Activated CD4-positive, alpha-beta T cell treated with anti-CD3 and anti-CD28 coated beads, Interleukin-2, amount 50 U/mL, for 48 hours (primary cell): ENCODE data around the gene PAX7.
"Not testable (repeated sequence)": the region's sequence is repeated elsewhere in the genome, so short reads cannot be mapped to it uniquely, and the experiment has no call there.

Source experiments
- DNase-seq, 2 experiments: peaks; one replicate each; pipeline ENCODE4 v3.0.0-alpha.2; 2020

The PAX7 gene

GRCh38 chr1:18667333-18667732 is 36.7 kb downstream of the PAX7 start:
- no peak for DNase-seq

DNA sequence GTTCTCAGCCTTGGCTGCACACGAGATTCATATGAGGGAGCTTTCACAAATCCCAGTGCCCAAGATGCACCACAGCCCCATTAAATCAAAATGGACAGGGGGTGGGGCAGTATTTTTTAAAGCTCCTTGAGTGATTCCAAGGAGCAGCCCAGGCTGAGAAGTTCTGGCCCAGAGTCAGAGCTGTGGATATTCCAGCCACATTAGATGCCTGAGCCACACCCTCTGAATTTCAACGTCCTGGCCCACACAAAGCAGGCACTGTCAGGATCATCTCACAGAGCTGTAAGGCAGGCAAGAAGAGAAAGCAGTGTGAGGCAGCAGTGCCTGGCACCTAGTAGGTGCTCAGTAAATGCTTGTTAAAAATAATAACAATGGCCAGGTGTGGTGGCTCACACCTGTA is 37.4 kb downstream of the PAX7 start:
- DNase-seq, result no peak

- no peak for DNase-seq
These were observed 38.2 kb downstream of the PAX7 start for GRCh38 chr1:18668750-18669404.

DNA sequence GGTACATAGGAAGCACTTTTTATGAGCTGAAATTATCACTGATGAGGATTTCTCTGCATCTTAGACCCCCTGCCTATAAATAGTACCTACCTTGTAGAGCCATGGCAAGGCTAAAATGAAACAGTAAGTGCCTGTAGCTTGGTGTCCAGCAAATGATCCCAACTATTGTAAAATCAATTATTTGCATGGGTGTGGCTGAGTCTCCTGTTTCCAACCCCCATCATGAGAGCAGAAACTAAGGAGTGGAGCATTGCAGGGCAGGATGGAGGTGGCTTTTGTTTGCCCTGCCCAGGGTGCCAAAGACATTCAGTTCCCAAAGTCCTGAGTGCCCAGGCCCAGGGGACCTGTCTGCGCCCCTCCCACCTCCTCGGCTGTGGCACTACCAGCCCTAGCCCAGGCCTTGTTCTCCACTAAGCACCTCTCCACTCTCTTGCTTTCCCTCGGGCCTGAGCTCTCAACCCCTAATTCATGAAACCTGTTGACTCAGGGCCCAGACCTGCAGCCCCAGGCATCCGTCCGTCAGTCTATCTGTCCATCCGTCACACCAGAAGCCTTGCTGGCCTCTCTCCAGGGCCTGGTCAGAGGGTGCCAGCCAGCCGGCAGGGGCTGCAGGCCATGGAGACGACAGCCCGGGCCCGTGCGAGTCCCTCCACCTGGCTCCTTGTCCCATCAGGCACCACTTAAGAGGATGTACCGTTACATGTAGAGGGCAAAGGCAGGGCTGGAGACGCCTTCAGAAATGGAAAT is 39.6 kb downstream of the PAX7 start:
- DNase-seq, result no peak

- no peak for DNase-seq
These were observed 40.2 kb downstream of the PAX7 start for GRCh38 chr1:18670868-18671225.

DNA sequence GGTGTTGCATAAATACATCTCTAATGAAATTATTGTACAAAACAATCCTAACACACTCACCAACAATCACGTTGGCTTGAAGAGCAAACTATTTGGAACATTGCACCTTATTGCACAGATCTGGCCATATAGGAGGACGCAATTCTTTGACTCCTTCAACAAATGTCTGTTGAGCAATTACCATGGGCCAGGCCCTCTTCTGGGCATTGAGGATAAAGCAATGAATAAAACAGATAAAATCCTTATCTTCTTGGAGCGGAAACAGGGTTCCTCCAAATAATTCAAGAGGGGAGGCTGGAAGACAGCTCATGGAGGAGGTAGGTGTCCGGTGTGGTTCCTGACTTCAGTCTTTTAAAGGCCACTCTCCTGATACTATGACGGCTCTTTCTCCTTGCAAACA is 43.3 kb downstream of the PAX7 start:
- DNase-seq, result no peak

GRCh38 chr1:18676332-18676781 is 45.7 kb downstream of the PAX7 start:
- DNase-seq, result no peak

GRCh38 chr1:18681423-18681835 is 50.8 kb downstream of the PAX7 start:
- DNase-seq, result peak; percentile 2 to 6

DNA sequence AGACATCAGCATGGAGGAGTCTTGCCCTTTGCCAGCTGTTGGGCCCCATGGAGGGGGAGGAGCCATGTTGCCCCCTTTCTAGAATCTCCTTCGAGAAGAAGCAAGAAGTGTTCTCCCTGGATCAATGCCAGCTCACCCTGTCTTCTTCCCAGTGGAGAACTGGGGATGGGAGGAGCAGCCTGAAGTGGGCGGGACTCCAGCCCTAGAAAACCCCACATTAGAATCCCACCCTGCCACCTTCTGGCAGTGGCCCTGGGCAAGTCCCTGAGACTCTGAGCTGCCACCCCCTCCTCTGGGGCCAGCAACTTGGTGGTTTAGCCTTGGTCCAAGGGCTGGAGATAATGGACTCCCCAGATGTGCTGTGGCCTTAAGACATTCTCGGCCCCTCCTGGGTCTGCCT is 51.7 kb downstream of the PAX7 start:
- DNase-seq, result no peak

- no peak for DNase-seq
These were observed 53.7 kb downstream of the PAX7 start for GRCh38 chr1:18684303-18684702.

- no peak for DNase-seq
These were observed 55.9 kb downstream of the PAX7 start for GRCh38 chr1:18686540-18686939.

- DNase-seq, result no peak
These were observed 56.6 kb downstream of the PAX7 start for GRCh38 chr1:18687273-18687672.

GRCh38 chr1:18691648-18692047 is 61.0 kb downstream of the PAX7 start:
- DNase-seq, result no peak

DNA sequence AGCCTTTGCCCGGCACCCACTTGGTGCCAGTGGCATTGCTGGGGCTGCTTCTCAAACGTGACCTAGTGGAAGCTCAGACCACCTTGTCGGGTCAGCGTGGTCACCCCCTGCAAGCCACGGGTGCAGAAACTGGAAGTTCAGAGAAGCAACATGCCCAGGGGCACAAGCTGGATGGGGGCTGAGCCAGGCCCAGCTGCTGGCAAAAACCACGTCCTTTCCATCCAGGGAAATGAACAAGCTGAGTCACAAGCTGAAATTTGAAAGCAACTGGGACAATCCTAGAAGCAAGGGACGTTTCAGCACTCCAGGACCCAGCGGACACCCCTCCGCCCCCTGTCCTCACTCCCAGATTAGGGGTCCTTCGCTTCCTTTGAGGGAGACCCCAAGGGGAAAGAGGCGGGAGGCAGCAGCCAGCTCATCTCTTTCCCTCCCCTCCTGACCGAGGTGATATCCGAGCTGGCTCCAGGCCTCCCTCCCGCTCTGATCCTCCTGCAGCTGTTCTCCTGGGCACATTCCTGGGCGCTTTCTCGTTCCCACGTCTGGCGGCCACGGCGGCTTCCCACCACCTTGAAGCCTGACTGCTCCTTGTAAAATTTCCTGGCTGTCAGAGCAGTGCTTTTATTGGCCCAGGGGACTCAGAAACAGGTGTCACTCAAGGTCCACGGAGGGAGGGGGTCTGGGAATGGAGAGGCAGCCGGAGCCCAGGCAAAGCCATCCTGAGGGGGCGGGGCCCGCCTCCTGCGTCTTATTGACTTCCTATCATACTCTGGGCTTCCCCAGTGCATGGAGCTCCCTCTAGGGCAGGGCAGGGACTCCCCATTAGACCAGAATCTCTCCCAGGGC is 62.8 kb downstream of the PAX7 start:
- no peak for DNase-seq

GRCh38 chr1:18694289-18694688 is 63.6 kb downstream of the PAX7 start:
- DNase-seq, result not testable (repeated sequence)

DNA sequence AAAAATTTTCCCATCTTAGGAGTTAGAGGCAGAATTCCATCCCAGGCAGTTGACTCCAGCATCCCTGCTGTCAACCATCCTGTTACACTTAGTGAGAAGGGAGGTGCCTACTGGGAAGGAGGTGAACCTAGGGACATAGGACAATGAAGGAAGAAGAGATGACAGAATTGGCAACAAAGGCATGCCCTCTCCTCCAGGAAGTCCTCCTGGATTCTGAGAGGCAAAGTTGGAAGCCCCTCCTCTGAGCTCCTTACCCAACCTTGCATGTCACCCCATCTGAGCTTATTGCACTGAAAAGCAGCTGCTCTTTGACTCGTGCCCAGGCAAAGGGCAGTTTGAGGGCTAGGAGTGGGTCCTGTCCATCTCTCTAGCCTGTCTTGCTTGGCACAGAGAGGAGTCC is 66.9 kb downstream of the PAX7 start:
- DNase-seq, result no peak

GRCh38 chr1:18700530-18700929 is 69.9 kb downstream of the PAX7 start:
- DNase-seq, result no peak

- no peak for DNase-seq
These were observed 70.5 kb downstream of the PAX7 start for GRCh38 chr1:18701183-18701582.

DNA sequence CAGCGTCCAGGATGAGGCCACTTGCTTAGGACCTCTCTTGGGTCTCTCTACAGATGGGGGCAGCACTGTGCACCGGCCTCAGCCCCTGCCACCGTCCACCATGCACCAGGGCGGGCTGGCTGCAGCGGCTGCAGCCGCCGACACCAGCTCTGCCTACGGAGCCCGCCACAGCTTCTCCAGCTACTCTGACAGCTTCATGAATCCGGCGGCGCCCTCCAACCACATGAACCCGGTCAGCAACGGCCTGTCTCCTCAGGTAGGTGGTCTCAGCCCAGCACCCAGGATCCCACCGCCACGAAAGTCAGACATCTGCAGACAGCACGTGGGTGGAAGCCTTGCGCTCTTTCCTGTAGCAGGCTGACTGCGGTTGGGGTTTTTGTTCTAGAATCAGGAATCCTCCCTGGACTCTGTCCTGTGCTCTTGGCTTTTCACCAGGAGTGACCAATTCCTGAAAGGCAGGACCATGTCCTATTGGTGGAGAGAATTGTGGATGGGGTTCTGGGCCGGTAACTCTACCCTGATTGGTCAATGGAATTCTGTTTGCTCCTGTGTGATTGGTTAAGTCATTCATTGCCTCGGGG is 72.5 kb downstream of the PAX7 start:
- DNase-seq, result no peak

DNA sequence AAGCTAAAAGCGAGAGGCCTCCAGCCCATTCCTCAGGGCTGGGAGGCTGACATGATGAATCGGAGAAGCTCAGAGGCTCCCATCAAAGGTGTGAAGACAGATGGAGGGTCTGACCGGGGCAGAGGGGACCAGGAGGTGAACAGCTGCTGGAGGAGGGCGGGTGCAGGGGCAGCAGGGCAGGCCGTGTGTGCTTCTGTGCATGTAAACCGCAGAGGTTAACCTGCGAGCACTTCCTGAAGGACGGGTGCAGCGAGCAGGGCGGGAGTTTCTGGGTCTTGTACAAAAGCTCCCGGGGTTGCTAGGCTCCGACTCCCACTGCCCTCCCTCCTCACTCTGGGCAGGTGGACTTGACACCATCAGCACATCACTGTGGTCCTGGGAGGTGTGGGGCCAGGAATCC is 75.2 kb downstream of the PAX7 start:
- DNase-seq, result no peak

- no peak for DNase-seq
These were observed 77.1 kb downstream of the PAX7 start for GRCh38 chr1:18707696-18708257.

DNA sequence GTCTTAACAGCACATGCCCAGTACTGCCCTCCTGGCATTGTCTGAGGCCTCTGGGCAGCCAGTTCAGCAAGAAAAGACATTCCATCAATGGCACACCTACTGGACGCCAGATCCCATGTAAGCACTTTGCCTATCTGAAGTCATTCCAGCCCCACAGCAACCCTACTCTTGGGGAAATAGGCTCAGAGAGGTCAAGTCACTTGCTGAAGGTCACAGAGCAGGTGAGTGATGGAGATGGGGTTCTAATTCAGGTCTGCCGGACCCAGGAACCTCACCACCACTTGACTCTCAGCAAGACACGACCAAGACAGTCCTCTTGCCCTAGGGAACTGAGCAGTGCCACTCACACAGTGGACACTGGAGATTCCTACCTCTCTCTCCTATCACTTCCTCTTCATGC is 79.4 kb downstream of the PAX7 start:
- no peak for DNase-seq

- no peak for DNase-seq
These were observed 80.4 kb downstream of the PAX7 start for GRCh38 chr1:18711003-18711402.
